SU-DHL-6 (cell line): ENCODE results near the gene JPH4.

Source experiments
- EZH2phosphoT487 ChIP-seq: fragments of 200-600 bp; sonication (generic), shearing (Covaris generic); conservative IDR thresholded peaks from 2 replicates; pipeline ENCODE4 v1.6.1; 2018; ENCODE audit warnings: mild to moderate bottlenecking, antibody characterized with exemption, low read length, moderate library complexity, mixed read lengths
- TF ChIP-seq, protein P1 (sequence below): fragments of 200-600 bp; sonication (generic); IDR thresholded peaks from one replicate; pipeline ENCODE4 v1.5.1; 2017; ENCODE audit warnings: antibody characterized with exemption, mild to moderate bottlenecking, low read length, moderate library complexity; ENCODE audit not compliant: insufficient read depth, poor library complexity, severe bottlenecking

DNA sequence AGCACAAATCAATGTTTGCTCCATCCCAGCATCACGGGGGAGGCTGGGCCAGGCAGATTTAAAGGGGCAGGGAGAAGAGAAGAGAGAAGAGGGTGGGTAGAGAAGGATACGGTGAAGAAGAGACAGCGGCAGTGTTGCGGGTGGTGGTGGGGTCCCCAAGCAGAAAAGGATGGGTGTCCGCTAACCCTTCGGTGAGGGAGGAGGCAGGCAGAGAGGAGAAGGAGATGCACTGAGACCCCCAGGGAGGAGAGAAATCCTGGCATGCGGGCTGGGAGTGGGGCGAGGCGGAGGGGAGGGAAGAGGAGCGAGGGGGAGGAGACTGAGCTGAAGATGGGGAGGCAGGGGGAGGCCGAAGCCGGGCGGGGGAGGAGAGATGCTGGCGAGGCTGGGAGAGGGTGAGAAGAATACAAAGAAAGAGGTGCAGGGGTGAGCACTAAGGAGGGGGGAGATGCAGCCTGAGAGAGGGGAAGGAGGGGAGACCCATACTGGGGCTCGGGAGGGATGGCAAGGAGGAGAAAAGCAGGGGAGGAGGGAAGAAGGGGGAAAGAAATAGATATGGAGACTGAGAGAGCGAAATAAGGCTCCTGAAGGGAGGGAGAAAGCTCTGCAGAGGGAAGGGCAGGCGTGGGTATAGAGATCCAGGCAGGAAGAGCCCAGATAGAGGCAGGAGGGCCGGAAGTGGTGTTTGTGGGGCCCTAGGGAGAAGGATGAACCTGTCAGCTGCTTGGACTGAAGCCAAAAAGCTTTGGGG, at the start of gene JPH4:
- TF ChIP-seq, protein P1, sequence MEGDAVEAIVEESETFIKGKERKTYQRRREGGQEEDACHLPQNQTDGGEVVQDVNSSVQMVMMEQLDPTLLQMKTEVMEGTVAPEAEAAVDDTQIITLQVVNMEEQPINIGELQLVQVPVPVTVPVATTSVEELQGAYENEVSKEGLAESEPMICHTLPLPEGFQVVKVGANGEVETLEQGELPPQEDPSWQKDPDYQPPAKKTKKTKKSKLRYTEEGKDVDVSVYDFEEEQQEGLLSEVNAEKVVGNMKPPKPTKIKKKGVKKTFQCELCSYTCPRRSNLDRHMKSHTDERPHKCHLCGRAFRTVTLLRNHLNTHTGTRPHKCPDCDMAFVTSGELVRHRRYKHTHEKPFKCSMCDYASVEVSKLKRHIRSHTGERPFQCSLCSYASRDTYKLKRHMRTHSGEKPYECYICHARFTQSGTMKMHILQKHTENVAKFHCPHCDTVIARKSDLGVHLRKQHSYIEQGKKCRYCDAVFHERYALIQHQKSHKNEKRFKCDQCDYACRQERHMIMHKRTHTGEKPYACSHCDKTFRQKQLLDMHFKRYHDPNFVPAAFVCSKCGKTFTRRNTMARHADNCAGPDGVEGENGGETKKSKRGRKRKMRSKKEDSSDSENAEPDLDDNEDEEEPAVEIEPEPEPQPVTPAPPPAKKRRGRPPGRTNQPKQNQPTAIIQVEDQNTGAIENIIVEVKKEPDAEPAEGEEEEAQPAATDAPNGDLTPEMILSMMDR, result no peak
- no peak for TF ChIP-seq EZH2phosphoT487
